Retinal pigment epithelial cell (primary cell): ENCODE measurements around the gene ROR2.

Experiments used
- DNase-seq: peaks from one replicate; pipeline ENCODE4 v3.0.0-alpha.2; 2010; ENCODE audit warnings: low read depth
- H3K4me3 ChIP-seq: 2 replicates; pipeline ENCODE4 v1.5.1; 2011; ENCODE audit warnings: mild to moderate bottlenecking, low read length, control low read depth, moderate library complexity
- TF ChIP-seq, protein P1 (sequence below): conservative IDR thresholded peaks from 2 replicates; pipeline ENCODE4 v1.5.1; 2011; ENCODE audit warnings: low read depth, low read length, control low read depth, inconsistent platforms

Gene ROR2

DNA sequence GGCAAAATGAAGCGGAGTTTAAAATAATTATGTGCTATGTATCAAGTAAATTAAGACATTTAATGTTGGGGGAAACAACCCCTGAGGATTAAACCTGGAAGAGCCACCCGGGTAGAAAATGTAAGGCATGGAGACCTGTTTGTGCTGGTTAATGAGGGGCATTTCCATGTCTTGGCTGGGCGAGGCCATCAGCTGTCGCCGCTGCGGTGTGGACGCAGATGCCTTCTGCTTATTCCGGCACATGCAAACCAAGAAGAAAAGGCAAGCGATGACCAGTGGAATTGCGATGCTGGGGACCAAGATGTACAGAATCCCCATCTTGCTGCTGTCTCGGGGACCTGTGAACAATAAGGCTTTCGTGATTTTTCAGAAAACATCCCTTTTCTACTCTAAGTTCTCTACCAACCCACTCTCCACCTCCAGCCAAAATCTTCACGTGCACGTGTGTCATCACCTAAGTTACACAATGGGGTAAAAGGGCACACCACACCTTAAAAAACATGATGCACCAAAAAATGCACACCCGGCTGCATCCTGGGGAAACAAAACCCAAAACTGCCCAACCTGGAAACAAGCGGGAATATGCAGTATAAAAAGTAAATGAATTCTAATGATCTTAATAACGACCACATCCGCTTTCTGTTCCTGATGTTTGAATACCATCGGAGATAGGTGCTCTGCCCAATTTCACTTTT is 223.5 kb downstream of the ROR2 start:
- TF ChIP-seq, protein P1, sequence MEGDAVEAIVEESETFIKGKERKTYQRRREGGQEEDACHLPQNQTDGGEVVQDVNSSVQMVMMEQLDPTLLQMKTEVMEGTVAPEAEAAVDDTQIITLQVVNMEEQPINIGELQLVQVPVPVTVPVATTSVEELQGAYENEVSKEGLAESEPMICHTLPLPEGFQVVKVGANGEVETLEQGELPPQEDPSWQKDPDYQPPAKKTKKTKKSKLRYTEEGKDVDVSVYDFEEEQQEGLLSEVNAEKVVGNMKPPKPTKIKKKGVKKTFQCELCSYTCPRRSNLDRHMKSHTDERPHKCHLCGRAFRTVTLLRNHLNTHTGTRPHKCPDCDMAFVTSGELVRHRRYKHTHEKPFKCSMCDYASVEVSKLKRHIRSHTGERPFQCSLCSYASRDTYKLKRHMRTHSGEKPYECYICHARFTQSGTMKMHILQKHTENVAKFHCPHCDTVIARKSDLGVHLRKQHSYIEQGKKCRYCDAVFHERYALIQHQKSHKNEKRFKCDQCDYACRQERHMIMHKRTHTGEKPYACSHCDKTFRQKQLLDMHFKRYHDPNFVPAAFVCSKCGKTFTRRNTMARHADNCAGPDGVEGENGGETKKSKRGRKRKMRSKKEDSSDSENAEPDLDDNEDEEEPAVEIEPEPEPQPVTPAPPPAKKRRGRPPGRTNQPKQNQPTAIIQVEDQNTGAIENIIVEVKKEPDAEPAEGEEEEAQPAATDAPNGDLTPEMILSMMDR, result no peak
- H3K4me3 ChIP-seq, result no peak overlapping the region
- DNase-seq, result no peak

DNA sequence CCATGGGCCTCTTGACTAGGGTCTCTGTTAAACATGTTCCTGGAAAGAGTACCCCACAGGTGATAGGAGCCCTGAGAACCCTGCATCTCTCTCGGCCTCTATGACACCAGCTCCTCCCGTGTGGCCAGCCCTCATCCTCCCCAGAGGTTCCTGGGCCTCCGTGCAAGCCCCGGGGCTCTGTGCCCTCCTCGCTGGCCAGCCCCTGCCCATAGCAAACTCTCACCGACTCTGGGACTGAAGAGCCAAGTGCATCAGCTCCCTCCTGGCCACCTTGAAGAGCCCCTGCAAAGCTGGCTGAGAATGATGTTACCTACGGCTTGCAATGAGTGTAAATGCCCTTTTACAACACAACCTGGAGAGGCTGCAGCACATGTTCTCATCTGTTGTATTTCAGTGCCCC is 224.4 kb downstream of the ROR2 start:
- TF ChIP-seq, protein P1, result no peak
- no peak for DNase-seq
- H3K4me3 ChIP-seq, result no peak overlapping the region

DNA sequence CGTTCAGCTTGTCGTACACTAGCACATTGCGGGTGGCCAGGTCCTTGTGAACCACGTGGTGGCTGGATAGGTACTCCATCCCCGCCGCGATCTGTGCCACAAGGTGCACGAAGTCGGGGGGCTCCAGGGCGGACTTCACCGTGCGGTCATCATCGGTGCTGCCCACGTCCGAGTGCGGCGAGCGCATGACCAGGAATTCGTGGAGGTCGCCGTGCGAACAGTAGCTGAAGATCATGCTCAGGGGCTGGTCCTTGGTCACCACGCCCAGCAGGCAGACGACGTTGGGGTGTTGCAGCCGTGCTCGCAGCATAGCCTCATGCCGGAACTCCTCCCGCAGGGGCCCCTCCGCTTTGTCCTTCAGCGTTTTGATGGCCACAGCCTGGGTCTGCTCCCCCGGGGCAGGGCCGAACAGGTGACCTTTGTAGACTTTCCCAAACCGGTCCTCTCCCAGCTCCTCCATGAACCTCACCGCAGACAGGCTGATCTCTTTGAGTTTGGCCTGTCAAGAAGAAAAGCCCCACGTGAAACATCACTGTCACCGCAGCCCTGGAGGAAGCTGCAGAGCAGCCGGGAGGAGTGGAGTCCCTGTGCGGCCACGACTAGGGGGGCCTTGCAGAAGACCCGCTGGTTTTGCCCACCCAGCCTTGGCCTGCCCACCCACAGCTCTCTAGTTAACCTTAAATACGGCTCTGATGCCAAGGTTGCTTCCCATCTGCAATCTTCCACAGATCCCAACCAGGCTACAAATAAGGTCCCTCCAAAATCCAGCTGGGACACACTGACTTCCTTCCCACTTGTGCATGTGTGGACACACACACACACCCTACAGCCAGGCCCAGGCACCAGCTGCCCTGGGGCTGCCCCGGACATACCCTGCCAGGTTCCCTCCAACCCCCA is 225.2 kb downstream of the ROR2 start:
- TF ChIP-seq, protein P1, result no peak
- no peak for DNase-seq

DNA sequence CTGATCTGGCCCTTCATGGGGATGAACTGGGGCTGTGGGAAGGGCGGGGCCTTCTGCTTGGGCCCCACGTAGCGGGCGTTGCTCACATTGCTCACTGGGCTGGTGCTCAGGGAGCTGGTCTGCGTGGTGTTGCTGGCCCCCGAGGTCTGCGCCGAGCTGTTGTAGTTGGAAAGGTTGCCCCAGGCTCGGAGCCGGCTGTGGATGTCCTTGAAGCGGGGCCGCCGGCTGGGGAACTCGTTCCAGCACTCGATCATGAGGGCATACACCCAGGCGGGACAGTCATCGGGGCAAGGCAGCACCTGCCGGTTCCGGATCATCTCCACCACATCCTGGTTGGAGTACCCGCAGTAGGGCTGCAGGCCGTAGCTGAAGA is 226.0 kb downstream of the ROR2 start:
- DNase-seq, result no peak
- TF ChIP-seq, protein P1, result no peak
- no peak overlapping the region for H3K4me3 ChIP-seq

More for the DNA sequence above, 225.2 kb downstream of the ROR2 start:
- H3K4me3 ChIP-seq, result no peak overlapping the region

DNA sequence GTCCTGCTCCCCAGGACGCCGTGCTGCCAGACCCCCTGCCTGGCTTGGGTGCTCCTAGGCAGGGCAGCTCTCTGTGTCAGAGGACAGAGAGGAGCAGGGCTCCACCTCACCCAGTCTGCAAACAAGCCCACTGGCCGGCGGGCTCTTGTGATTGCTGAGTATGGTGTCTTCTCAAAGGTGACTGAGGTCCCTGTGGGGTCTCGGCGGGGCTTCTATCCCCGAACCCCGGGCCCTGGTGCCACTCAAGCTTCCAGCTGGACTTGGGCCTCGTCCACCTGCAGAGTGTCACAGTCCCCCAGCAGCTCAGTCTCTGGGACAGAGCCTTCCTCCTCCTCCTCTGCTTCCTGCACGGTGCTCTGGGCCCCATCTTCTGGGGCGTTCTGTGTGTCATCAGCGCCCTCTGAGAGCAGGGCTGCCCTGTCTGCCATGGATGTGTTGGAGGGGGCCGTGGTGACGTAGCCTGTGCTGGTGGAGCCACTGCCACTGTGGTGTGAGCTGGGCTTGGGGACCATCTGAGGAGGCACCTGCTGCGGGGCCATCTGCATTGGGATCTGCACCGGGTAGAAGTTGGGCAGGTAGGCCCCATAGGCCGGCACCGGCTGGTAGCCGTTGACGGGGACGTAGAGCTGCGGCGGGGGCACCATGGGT is 226.5 kb downstream of the ROR2 start:
- no peak for DNase-seq
- no peak overlapping the region for H3K4me3 ChIP-seq
- TF ChIP-seq, protein P1, result no peak

DNA sequence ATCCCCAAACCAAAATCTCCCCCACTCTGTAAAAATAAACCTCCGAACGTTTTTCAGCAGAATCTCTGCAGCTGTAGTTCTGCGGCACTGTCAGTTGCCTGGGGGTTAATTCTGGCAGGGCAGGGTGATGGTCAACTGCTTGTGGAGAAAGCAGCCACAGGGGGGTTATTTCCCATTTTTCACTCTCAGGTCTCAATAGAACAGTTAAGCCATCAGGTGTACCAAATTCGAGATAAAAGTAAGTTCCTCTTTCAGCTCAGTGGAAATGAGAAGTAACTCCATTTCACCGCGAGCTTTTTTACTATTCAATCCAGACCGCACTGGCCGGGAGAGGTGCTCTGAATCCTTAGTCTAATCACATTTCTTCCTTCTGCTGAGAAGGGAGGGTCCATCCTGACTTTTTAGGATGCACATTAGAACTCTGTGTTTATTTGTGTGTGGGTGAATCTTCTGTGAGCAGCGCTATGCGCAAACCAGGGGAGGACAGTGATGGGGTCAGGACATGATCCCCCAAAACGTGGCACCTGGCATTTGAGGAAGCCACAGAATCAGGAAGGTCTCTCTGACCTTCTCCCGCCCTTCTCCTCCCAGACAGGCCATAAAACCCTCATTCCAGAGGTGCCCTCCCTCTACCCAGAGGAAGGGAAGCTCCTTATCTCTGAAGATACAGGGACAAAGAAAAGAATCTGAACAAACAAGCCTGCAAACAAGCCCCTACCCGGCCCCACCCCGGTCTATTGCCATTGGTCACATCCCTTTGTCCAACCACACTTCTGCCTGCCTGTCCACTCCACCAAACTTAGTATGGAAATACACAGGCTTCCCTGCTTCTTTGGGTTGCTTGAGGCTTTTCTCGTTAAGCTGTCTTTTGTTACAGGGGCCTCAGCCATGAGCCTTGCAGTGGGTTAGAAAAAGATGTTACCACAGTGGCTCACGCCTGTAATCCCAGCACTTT is 229.0 kb downstream of the ROR2 start:
- TF ChIP-seq, protein P1, result no peak
- no peak overlapping the region for H3K4me3 ChIP-seq
- no peak for DNase-seq
